ENCODE data around the gene WDFY4.
A peak's percentile ranks its signal among the peaks of the same experiment; 100 is the strongest.

Gene WDFY4

DNA sequence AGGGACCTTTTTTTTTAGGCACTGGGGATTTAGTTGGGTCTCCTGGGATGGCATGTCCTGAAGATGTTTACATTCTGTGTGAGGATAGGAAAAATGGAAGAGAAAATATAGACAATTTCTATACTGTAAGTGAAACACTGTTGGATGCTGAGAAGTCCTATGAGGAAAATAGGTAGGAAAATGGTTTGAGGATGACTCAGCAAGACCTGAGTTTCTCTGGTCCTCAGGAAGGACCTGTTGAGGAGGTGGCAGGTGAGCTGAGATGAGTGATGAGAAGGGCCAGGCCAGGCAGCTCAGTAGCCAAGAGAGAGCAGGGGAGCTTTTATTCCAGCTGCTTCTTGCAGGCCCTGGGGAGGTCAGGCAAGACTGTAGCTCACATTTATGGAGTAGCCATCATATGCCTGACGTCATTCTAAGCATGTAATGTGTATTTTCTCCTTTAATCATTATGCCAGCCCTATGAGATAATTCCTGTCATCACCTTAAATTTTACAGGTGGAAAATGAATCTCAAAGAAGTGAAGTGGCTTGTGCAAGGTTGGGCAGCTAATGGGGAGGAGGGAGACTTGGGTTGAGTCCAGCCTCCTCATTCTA is 274.0 kb downstream of the WDFY4 start:
- no peak for DNase-seq

DNA sequence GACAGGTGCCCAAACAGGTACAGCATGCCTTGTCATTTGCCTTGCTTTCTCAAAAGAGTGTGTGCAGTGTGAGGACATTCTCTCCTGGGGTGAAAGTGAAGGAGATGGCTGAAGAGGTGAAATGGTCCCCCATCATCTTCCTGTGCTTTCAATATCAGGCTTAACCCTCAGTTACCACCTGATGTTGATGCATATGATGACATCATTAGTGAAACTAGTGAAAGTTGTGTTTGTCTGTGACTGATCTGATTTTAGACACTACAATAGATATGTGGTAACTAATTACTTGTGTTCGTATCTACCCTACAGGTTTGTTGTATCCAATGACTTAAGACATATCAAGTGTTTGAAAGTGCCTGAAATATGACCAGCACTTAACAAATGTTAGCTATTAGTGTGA is 279.4 kb downstream of the WDFY4 start:
- DNase-seq: no peak

DNA sequence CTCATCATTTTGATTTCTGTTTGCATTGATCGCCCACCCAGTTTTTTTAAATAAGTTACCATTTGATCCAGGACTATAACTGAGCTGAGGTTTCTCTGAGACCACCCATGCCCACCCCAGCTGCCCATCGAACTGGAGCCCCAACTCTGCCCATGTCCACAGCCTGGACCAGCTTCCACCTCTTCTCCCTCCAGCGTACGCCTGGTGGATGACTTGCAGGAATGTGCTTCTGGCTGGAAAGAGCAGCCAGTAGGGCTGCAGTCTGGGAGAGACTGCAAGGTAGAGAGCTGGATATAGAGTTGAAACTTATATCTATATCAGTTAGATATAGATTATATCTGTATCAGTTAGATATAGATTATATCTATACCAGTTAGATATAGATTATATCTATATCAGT is 280.8 kb downstream of the WDFY4 start:
- no peak for DNase-seq

- DNase-seq: no peak
Observed at GRCh38 chr10:48968036-48968435, 283.4 kb downstream of the WDFY4 start.

DNA sequence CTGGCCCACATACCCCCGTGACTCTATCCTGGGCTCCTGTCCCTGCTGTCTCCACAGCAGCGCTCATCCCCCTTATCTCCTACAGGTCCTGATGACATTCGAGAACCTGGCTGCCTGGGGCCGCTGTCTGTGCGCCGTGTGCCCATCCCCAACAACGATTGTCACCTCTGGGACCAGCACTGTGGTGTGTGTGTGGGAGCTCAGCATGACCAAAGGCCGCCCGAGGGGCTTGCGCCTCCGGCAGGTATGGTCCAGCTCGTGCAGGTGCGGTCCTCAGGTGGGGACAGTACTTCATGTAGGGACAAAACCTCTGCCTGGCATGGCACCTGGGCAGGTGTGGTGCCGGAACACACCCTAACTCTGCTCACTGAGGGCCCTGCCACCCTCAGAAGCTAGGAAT is 285.4 kb downstream of the WDFY4 start:
- no peak for DNase-seq

DNA sequence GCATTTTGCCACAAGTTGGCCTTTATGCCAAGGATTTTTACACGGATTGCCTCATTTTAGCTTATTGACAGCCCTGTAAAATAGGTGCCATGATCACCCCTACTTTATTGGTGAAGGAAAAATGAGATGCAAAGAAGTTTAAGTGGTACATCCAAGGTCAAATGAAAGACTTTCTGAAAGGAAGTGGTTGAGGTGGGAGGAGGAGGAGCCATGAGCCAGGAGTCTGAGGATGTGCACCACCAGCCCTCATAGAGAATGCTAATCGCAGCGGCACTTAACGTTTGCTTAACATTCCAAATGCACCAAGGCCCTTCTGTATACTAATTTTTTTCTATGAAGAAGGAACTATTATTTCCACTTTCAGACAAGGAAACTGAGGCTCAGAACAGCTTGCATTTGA is 286.0 kb downstream of the WDFY4 start:
- no peak for DNase-seq

DNA sequence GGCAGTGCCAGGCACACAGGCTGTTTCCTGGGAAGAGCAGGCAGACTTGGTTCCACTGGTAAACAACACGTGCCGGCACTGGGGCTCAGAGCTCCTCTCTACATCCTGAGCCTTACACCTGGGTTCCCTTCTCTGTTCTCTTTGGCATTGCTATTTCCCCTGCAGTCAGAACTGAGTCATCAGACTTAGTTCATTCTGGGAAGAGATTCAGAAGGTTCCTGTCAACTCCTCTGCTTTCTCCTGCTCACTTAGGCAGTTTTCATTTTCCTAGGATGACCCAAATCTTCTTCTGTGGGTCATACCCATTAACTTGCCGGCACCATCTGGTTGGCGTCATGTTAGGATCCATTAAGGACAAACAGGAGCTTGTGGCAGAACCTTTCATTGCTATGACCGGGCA is 288.4 kb downstream of the WDFY4 start:
- DNase-seq: no peak

DNA sequence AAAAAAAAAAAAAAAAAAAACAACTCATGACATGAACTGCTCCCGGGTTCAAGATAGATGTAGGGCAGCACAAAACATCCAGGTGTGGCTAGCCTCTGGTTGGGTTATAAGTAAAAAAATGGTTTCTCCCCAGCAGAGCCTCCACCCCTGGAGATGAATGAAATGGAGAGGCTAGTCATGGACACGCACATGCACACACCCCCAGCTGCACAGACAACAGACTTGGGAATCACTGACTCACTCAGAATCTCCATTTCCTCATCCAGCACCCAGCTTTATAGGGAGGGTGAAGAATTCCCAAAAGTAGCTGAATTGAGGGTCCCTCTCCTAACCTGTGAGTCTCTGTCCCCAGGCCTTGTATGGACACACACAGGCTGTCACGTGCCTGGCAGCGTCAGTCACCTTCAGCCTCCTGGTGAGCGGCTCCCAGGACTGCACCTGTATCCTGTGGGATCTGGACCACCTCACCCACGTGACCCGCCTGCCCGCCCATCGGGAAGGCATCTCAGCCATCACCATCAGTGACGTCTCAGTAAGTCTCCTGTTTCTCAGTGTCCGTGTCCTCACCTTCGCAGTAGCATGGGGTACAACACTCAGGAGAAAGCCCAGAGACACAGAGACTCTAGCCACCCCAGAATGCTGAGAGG is 290.0 kb downstream of the WDFY4 start:
- DNase-seq: no peak

DNA sequence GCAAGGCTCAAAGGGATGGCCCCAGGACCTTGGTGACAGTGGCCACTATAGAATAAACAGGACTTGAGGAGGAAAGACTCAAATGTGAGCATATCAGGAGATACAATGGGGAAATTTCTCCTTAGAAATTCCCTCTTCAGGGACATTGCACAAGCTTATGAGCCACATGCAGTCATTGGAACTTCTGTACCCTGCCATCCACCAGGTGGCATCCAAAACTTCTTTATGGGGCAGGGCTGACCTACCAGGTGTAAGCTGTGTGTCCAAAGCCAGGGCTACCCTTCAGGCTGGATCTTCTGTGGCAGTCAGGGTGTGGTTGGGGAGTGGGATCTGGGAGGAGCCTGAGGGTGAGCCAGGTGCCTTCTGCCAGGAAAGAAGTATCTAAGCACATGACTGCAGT is 291.5 kb downstream of the WDFY4 start:
- no peak for DNase-seq

- DNase-seq: no peak
Observed at GRCh38 chr10:48978318-48978717, 293.6 kb downstream of the WDFY4 start.

DNA sequence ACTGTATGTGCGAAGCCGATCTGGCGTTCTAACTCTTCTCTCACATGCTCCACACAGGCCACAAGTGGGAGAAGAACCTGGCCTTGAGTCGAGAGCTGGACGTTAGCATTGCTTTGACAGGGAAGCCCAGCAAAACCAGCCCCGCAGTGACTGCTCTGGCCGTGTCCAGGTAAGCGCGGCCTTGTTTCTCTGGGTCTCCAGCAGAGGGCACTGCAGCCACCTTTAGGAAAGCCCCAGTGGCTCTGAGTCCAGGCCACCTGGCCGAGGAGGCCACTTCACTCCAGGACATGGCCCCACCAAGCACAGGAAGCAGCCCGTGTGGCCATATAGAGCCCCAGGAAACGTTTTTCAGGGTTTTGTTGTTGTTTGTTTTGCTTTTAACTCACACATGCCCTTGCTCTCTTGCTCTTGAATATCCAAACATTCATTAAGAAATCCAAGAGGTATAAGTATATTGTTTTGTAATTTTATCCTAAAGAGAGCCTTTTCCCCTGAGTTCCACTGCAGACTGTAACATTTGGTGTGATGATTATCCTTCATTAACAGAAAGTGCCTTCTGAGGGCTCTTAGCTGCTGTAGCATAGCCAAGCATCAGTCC is 296.7 kb downstream of the WDFY4 start:
- no peak for DNase-seq

DNA sequence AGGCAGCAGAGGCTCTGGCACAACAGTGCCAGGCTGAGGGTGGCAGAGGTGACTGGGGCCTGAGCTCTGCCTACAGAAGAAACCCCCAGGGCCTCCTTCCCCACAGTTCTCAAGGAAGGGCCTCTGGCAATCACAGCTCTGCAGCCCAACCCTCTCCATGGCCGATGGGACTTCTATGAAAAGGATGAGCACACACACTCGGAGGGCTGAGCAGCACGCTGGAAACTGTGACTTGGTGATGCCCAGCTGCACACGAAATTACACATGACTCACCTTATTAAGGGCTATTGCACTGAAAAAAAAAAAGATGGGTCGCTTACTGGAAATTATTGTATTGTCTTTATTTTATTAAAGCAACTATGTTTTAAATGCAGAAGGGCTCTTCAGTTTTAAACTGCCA is 297.9 kb downstream of the WDFY4 start:
- no peak for DNase-seq

DNA sequence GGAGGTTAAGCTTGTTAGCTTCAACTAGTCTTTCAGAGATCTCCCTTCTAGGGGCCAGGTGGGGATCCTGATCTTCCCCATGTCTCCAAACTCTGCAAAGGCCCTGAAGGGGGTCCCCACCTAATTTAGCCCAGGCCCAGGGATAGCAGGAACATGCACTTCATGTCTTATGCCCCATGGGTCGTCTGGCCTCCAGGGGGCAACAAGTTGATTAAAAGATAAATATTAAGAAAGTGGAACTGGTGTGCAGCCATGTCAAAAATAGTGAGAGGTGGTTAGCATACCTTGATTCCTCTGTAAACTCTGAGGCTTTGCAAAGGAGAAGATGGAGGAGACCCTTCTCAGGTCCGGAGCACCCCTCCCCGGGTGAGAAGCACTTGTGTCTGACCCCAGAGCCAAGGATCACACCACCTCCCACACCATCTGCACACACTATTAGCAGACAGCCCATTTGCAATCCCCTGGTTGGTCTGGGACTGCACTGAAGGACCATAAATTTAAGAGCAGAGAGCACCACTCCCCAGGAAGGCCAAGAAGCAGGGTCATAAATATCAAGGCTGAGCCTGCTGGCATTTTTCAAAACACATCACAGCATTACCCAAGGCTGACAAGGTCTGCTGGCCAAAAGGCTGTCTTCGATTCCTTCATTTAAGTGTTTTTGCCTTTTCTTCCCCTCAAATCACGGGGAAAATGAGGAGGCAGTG is 299.1 kb downstream of the WDFY4 start:
- DNase-seq: no peak

GRCh38 chr10:48985621-48986158 is 301.0 kb downstream of the WDFY4 start:
- no peak for DNase-seq

GRCh38 chr10:48990226-48990625 is 305.6 kb downstream of the WDFY4 start:
- DNase-seq: no peak

DNA sequence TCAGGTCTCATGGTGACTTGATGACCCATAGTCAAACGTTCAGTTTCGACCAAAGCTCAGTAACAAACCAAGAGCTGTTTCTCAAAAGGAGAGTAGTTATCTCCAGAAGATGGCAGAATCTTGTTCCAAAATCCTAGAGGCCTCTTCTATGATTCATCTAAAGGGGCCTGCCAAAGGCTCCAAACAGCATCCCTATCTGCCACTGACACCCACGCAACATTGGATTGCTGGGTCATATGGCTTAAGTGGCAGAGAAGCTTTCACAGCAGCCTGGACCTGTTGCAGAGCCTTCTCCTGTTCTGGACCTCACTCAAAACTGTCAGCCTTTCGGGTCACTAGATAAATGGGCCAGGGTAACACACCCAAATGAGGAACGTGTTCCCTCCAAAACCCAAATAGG is 309.0 kb downstream of the WDFY4 start:
- no peak for DNase-seq

DNA sequence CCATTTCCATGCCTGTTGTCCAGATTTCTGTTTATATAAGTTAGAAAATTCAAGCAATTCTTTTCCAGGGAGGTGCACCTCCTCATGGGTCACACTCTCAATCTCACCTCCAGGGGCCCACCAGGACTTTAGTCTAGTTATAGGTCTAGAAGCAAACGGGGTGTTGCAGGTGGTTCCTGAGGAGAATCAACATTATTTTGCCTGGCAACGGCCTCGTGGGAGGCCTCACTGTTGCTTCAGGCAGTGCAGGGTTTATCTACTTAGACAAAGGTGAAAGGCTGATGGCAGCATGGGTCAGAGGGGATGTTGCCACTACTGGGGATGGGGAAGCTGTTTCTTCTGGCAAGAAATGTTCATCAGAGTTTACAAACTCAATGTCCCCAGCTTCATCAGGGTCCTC is 311.7 kb downstream of the WDFY4 start:
- DNase-seq: no peak

DNA sequence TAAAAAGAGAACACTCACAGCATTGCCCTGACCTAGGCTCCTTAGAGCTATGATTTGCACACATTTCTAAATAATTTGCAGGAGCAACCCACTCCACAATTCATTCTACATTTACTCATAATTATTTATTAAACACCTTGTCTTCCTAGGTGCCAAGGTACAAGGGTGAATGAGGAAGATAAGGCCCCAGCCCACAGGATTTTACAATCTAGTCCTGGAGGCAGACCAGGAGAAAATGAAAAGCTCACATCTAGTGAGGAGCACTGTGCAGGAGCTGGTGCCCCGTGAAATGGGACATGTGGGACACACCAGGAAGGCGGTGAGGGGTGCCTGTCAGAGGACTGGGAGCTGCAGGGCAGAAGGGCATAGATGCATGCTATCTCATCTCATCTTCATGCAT is 314.7 kb downstream of the WDFY4 start:
- DNase-seq: no peak

GRCh38 chr10:49000437-49001398 is 316.0 kb downstream of the WDFY4 start:
- no peak for DNase-seq

DNA sequence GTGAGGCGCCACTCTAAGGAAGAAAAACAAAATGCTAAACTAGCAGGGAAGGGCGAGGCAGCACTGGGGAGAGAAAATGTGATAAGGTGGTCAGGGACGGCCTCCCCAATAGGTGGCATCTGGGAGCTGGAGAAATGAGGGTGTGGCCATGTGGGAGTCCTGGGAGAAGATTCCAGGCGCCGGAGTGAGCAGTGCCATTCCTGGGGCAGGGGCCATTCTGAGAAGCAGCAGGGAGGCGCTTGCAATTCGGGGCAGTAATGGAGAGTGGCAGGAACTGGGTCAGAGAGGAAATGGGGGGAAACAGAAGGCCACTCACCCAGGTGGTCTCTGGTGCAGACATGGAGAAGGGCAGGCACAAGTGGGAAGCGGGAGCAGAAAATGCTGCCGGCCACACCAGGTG is 316.7 kb downstream of the WDFY4 start:
- no peak for DNase-seq

DNA sequence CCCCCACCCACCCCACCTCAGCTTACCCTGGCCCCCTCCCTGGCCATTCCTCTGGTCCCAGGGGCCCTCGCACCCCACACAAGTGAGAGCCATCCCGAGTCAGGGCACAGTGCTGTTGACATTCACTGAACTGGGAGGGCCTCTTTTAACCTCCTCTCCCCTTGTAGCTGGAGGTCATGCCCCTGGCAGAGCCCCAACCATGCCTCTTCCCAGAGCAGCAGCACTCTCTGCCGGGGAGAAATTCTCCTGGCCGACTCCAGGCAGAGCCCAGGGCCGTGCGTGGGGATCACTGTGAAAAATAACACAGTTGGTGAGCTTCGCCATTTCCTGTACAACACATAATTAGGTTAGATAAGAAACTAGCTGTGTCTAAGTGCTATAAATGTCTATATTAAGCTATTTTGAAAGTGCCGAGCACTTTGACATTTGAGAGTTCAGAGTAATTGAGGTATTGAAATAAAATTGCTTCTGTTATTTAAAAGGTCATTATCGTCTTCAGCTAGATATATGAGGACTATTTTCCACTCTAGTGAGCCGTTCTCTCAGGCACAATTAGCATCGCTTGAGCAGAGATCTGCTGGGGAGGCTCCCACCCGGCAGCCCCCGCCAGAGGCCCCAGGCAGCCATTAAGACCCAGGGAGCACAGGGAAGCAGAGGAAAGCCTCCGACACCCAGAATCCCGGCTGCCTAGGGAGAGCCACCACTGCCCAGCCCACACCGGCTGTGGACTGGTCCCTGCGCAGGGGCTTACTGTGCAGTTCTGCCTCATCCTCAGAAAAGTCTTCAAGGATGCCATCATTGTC is 317.4 kb downstream of the WDFY4 start:
- peak; percentile 31 for DNase-seq

GRCh38 chr10:49005270-49005669 is 320.6 kb downstream of the WDFY4 start:
- no peak for DNase-seq

Measured in NCI-H1105 (cell line).